Right ventricle myocardium superior (tissue), 1 donor: ENCODE results near the gene HOXB6. TPM values are rescaled to one million over a fixed set of nuclear protein-coding genes. Genes with fewer than 3 reads are reported as not detected.

Experiments
- ATAC-seq: fragments of 200-7000 bp; cut with Tn5 transposase; one replicate; pipeline ENCODE4 v1.9.1; 2020; ENCODE audit warnings: mild to moderate bottlenecking; ENCODE audit not compliant: poor library complexity
- DNase-seq: peaks from one replicate; pipeline ENCODE4 v3.0.0-alpha.2; 2020
- intact Hi-C: fragments of 100-400 bp; cut with DNase I; formaldehyde crosslinking; loops from one replicate; pipeline ENCODE4 v1.11.2; 2022
- total RNA-seq: library from RNA; stranded (reverse); fragmentation: NEBNext Ultra II Directional; extraction: Animal tissue kit (Norgen Biotek cat#: 25700); gene quantifications from one replicate; pipeline ENCODE4 v1.2.1, GENCODE V29; 2021
- donor health status: DM: no; HTN: yes; CAD: no; lungs with severe emphysema.

HOXB6 gene
- total RNA-seq, 1 donor from 2014 or later = 0.78 TPM

- DNase-seq = no peak
- no peak for ATAC-seq
- intact Hi-C loops = no loop called here
Measured at GRCh38 chr17:48613862-48614694, 9.3 kb upstream of the HOXB6 start.

GRCh38 chr17:48612854-48613691, 8.3 kb upstream of the HOXB6 start:
- ATAC-seq (peak; percentile 46), DNase-seq (no peak)
- intact Hi-C loops = no loop called here

- DNase-seq (no peak), ATAC-seq (no peak)
- intact Hi-C loops = no loop called here
Measured at GRCh38 chr17:48612456-48612853, 7.7 kb upstream of the HOXB6 start.

- DNase-seq = no peak
- intact Hi-C loops = no loop called here
- peak; percentile 30 for ATAC-seq
Measured at GRCh38 chr17:48611681-48612455, 7.1 kb upstream of the HOXB6 start.

- ATAC-seq (no peak), DNase-seq (no peak)
- intact Hi-C loops = no loop called here
Measured at GRCh38 chr17:48611213-48611612, 6.4 kb upstream of the HOXB6 start.

DNA sequence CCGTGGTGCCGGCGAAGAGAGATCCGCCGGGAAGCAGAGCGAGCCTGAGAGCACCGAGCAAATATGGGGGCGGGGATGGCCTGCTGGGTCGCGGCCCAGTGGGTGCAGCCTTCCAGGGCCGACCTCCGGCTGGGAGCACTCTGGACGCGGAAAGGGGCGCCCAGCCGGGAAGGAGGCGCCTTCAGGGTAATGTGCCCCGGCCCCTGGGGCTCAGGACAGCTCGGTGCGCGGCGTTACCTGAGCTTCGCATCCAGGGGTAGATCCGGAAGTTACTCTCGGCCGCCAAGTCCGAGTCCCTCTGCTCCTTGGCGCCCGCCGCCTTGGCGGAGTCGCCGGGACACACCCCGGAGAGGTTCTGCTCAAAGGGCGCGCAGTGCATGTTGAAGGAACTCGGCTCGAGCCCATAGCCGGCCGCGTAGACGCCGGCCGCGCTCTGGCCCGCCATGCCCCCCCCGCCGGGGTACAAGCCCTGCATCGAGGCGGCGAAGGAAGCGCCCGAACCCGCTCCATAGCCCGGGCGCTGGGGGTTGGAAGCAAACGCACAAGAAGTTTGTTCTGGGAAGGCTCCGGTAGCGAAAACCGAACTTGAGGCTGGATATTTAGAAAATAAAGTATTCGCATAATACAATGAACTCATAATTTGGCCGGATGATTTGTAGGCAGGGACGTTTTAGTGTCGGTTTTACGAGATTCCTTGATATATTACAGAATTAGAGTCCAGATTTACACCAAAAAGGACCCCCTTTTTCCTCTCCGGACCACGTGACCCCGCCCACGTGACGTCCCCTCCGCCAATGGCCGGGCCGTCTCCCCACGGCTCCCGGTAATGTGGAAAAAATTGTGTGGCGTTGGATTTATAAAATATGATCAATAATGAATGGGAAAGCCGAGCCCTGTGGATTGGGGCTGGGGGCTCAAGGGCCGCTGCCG, 5.8 kb upstream of the HOXB6 start, which contains the start of gene HOXB7:
HOXB7 (minus strand) TSS at position 736 of the 930 bp plus-strand sequence; CDS start at position 637, 99 bp downstream.
- intact Hi-C loops = no loop called here
- peak; percentile 74 for DNase-seq
- ATAC-seq = peak; percentile 59

GRCh38 chr17:48609759-48610281, 5.0 kb upstream of the HOXB6 start:
- ATAC-seq = no peak
- DNase-seq = no peak
- intact Hi-C loops = no loop called here

GRCh38 chr17:48609033-48609432, 4.2 kb upstream of the HOXB6 start:
- no peak for ATAC-seq
- no peak for DNase-seq
- intact Hi-C loops = no loop called here

- DNase-seq = no peak
- intact Hi-C loops = no loop called here
- no peak for ATAC-seq
Measured at GRCh38 chr17:48608494-48608834, 3.7 kb upstream of the HOXB6 start.

GRCh38 chr17:48606892-48607614, 2.3 kb upstream of the HOXB6 start:
- intact Hi-C loops = no loop called here
- no peak for DNase-seq
- no peak for ATAC-seq

- ATAC-seq (no peak), DNase-seq (no peak)
- intact Hi-C loops = no loop called here
Measured at GRCh38 chr17:48605991-48606891, 1.5 kb upstream of the HOXB6 start.

- DNase-seq (no peak), ATAC-seq (no peak)
- intact Hi-C loops = no loop called here
Measured at GRCh38 chr17:48605409-48605919, 678 bp upstream of the HOXB6 start.

DNA sequence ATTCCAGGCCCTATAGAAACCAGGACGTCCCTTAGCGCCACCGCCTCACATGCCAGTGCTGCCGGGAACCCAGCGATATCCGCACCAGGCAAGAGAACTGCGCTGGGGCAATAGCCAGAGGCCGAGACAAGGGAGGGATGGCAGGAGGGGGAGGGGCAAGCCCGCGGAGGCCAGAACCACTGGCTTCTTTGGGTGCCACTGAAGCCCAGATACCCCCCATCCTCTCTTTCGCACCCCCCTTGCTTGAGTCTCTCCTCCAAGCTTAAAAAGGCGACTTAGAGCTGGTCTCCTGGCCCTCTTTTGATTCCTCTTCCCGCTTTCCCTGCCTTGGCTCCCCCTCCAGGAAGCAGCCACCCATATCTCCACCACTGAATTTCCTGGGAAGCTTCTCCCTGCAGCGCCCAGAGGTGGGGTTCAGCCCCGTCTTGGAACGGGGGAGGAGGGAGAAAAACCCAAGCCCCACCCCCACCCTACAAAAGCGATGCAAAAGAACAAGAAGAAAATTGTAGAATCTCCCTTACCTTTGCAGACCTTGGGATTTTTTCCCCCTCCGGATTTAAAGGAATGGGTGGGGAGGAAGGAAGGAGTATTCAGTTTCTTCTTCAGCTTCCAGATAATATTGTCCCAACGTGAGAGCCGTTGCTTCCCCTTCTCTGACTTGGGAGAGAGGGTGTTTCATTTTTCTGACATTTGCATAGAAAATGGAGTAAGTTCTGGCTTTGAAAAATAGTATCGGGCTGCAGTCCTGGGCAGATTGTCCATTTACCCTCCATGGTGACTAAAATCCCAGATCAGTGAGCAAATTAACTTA, 622 bp downstream of the HOXB6 start:
- ATAC-seq = no peak
- intact Hi-C loops = no loop called here
- no peak for DNase-seq

GRCh38 chr17:48601539-48602425, 3.0 kb downstream of the HOXB6 start:
- DNase-seq (no peak), ATAC-seq (no peak)
- intact Hi-C loops = no loop called here

DNA sequence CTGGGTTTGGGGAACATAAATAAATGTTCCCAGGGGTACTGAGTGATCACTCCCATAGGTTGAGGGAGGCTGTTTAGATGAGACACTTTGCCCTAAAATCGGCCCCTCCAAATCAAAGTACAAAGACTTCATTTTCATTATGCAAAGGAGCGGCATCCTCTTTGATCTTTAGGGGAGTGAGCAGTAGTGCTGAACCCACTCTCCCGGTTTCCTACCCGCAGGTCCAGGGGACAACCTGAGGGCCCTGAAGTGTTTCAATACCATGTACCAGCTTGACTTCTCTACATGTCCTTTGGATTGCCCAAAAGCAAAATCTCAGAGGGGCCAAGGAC, 3.6 kb downstream of the HOXB6 start:
- intact Hi-C loops = no loop called here
- DNase-seq = no peak
- no peak for ATAC-seq
